IMR-90 (cell line): ENCODE data around the gene MYCBPAP. TPM values are rescaled to one million over a fixed set of nuclear protein-coding genes. Genes with fewer than 3 reads are reported as not detected.

Source experiments
- ATAC-seq: fragments of 200-7000 bp; cut with Tn5 transposase; 2 replicates; pipeline ENCODE4 v1.9.1; 2020; ENCODE audit warnings: low read depth, mild to moderate bottlenecking, moderate library complexity
- BruUV-seq: library from RNA; stranded (reverse); fragments of 400-500 nt; replicated peaks from 2 replicates; lab custom pipeline; 2021; lab: Mats Ljungman, UMichigan
- CTCF ChIA-PET: fragments of 300-600 bp; formaldehyde crosslinking; extraction: SDS; loops from one replicate; lab custom pipeline; 2021; ENCODE audit warnings: antibody characterized with exemption; lab: Yijun Ruan, JAX
- POLR2A ChIA-PET: fragments of 300-600 bp; sonication (Branson Sonifier 250); formaldehyde crosslinking; loops from one replicate; lab custom pipeline; 2022; ENCODE audit warnings: antibody characterized with exemption; ENCODE audit not compliant: unreplicated experiment; lab: Charles Lee
- DNase-seq: peaks from one replicate; pipeline ENCODE4 v3.0.0; 2013
- H2AFZ ChIP-seq: replicated peaks from 2 replicates; pipeline ENCODE3; 2013; ENCODE audit warnings: low read length, mild to moderate bottlenecking; ENCODE audit not compliant: poor library complexity
- H2AK5ac ChIP-seq: 2 replicates; pipeline ENCODE4 v1.6.1; 2013; ENCODE audit warnings: low read depth, low read length, inconsistent platforms
- H2AK9ac ChIP-seq: replicated peaks from 2 replicates; pipeline ENCODE3; 2013; ENCODE audit warnings: mild to moderate bottlenecking, low read depth, low read length, moderate library complexity; ENCODE audit not compliant: poor library complexity
- H2BK120ac ChIP-seq: 2 replicates; pipeline ENCODE4 v1.6.1; 2013; ENCODE audit warnings: low read depth, low read length, inconsistent platforms
- H2BK15ac ChIP-seq: 3 replicates; pipeline ENCODE4 v1.6.1; 2013; ENCODE audit warnings: low read depth, low read length, inconsistent platforms
- H2BK20ac ChIP-seq: 2 replicates; pipeline ENCODE4 v1.6.1; 2013; ENCODE audit warnings: low read depth, mild to moderate bottlenecking, inconsistent platforms, low read length, moderate library complexity
- H2BK5ac ChIP-seq: 2 replicates; pipeline ENCODE4 v1.6.1; 2013; ENCODE audit warnings: mild to moderate bottlenecking, low read depth, low read length, inconsistent platforms; ENCODE audit not compliant: poor library complexity, severe bottlenecking
- H3K14ac ChIP-seq: replicated peaks from 2 replicates; pipeline ENCODE4 v1.6.1; 2013; ENCODE audit warnings: low read depth, low read length, inconsistent platforms
- H3K18ac ChIP-seq: 2 replicates; pipeline ENCODE4 v1.6.1; 2013; ENCODE audit warnings: low read depth, low read length, control low read depth
- H3K23ac ChIP-seq: 2 replicates; pipeline ENCODE4 v1.6.1; 2013; ENCODE audit warnings: low read depth, low read length, inconsistent platforms
- H3K27ac ChIP-seq: 2 replicates; pipeline ENCODE4 v1.5.1; 2013; ENCODE audit warnings: mild to moderate bottlenecking, control low read depth, low read length; ENCODE audit not compliant: insufficient read depth
- H3K27me3 ChIP-seq: 2 replicates; pipeline ENCODE4 v1.6.1; 2013; ENCODE audit warnings: low read length; ENCODE audit not compliant: control insufficient read depth, insufficient read depth
- H3K36me3 ChIP-seq: 2 replicates; pipeline ENCODE4 v1.6.1; 2013; ENCODE audit warnings: low read length, mixed read lengths; ENCODE audit not compliant: control insufficient read depth, insufficient read depth
- H3K4ac ChIP-seq: 2 replicates; pipeline ENCODE4 v1.6.1; 2013; ENCODE audit warnings: low read depth, low read length, inconsistent platforms
- H3K4me1 ChIP-seq: 2 replicates; pipeline ENCODE4 v1.6.1; 2013; ENCODE audit warnings: low read length, mixed read lengths; ENCODE audit not compliant: control insufficient read depth, insufficient read depth
- H3K4me2 ChIP-seq: 2 replicates; pipeline ENCODE4 v1.6.1; 2013; ENCODE audit warnings: low read depth, mild to moderate bottlenecking, control low read depth, low read length, moderate library complexity
- H3K4me3 ChIP-seq: 2 replicates; pipeline ENCODE4 v1.5.1; 2013; ENCODE audit warnings: low read depth, mild to moderate bottlenecking, control low read depth, low read length, moderate library complexity; ENCODE audit not compliant: insufficient read depth
- H3K56ac ChIP-seq: 2 replicates; pipeline ENCODE4 v1.6.1; 2013; ENCODE audit warnings: low read length, inconsistent platforms; ENCODE audit not compliant: insufficient read depth; ENCODE audit errors: extremely low read depth
- H3K79me1 ChIP-seq, 2 experiments: 2 replicates each; pipeline ENCODE4 v1.6.1; 2013; ENCODE audit warnings: low read length in 2 of 2, inconsistent platforms in 1 of 2, low read depth in 1 of 2
- H3K9ac ChIP-seq: 2 replicates; pipeline ENCODE4 v1.6.1; 2013; ENCODE audit warnings: low read depth, low read length, control low read depth
- H3K9me1 ChIP-seq: 2 replicates; pipeline ENCODE4 v1.6.1; 2013; ENCODE audit warnings: low read length, inconsistent platforms; ENCODE audit not compliant: insufficient read depth
- H3K9me3 ChIP-seq: 2 replicates; pipeline ENCODE4 v1.6.1; 2013; ENCODE audit warnings: low read length; ENCODE audit not compliant: control insufficient read depth, insufficient read depth
- H4K20me1 ChIP-seq: 2 replicates; pipeline ENCODE4 v1.6.1; 2013; ENCODE audit warnings: low read length, inconsistent platforms; ENCODE audit not compliant: insufficient read depth
- H4K5ac ChIP-seq: 2 replicates; pipeline ENCODE4 v1.6.1; 2013; ENCODE audit warnings: mild to moderate bottlenecking, low read depth, low read length, control low read depth
- H4K8ac ChIP-seq, 2 experiments: 2 replicates each; pipeline ENCODE4 v1.6.1; 2013; ENCODE audit warnings: low read depth in 2 of 2, low read length in 2 of 2, control low read depth in 1 of 2, inconsistent platforms in 1 of 2
- H4K91ac ChIP-seq: 2 replicates; pipeline ENCODE4 v1.6.1; 2013; ENCODE audit warnings: low read depth, low read length, inconsistent platforms; ENCODE audit not compliant: insufficient read depth
- BHLHE40 ChIP-seq: fragments of 150-350 bp; IDR thresholded peaks from 2 replicates; pipeline ENCODE4 v1.6.1; 2016; ENCODE audit warnings: mild to moderate bottlenecking, low read depth, low read length
- POLR2A ChIP-seq: IDR thresholded peaks from 2 replicates; pipeline ENCODE4 v1.6.1; 2012; ENCODE audit warnings: mild to moderate bottlenecking, low read depth, low read length
- WGBS, 2 experiments: methylation state at CpG; one replicate each; pipeline versions ENCODE4 v1.1.5 to v1.1.7; 2013; ENCODE audit warnings: missing lambda C conversion rate in 2 of 2; ENCODE audit not compliant: insufficient read length in 1 of 2; ENCODE audit errors: extremely low coverage in 2 of 2; 5-methylcytosine and 5-hydroxymethylcytosine counted together
- dilution Hi-C: fragments of 300-500 bp; cut with HindIII; formaldehyde crosslinking; loops from one replicate; pipeline ENCODE4 v1.14.3; 2018; ENCODE audit warnings: low sequenced_read_pairs; ENCODE audit not compliant: unreplicated experiment
- in situ Hi-C: fragments of 300-500 bp; cut with MboI; formaldehyde crosslinking; loops from 3 replicates; pipeline ENCODE4 v1.14.3; 2019; ENCODE audit warnings: low sequenced_read_pairs, inconsistent platforms, mixed read lengths
- intact Hi-C: fragments of 100-400 bp; cut with micrococcal nuclease; formaldehyde crosslinking; loops from 2 replicates; pipeline ENCODE4 v1.10.0; 2022
- polyA plus RNA-seq, 3 experiments: library from polyadenylated mRNA; depleted of rRNA; stranded (reverse); fragments of >200 nt; gene quantifications; 2 replicates each; pipeline ENCODE4 v1.2.3, GENCODE V29; 2012; ENCODE audit warnings: low replicate concordance in 1 of 3
- total RNA-seq: library from RNA; depleted of rRNA; stranded (reverse); fragments of >200 nt; gene quantifications from 2 replicates; pipeline ENCODE4 v1.2.3, GENCODE V29; 2012
- TF ChIP-seq, protein P1 (sequence below): fragments of 150-350 bp; IDR thresholded peaks from 2 replicates; pipeline ENCODE4 v1.6.1; 2017; ENCODE audit warnings: mild to moderate bottlenecking, antibody characterized with exemption, low read length, low read depth

The MYCBPAP gene
- total and polyA plus RNA-seq, 2 of the 4 experiments (the other 2 are of a cell fraction): 0.17 to 0.18 TPM

DNA sequence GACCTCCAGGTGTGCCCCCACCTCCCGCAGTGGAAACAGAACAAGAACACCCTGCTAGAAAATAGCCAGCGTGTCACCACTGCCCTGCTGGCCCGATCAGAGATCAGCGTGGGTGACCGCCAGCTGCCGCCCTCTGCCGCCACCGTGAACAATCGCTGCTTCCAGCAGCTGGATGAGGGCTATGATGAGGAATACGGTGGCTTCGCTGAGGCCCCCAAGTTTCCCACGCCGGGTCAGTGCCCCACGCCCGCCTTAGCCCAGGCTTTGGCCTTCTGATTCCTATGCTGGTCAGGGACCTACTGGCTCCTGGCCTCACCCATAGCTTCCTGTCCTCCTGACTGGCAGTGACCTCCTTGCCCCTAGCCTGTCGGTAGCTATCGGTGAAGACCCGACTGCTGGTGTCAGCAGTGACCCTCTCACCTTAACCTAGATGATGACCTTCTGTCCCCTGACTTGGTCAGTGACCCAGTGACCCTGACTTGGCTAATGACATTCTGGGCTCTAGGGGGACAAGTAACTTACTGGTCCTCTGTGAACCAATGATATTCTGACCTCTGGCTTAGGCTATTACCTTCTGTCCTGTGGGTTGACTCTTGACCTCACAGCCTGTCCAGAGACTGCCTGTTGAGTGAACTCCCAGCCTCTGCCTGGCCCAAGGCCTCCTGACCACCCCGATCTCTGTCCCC lies 41.2 kb downstream of the MYCBPAP start:
- peak overlapping the region; percentile 78 for H2AK9ac ChIP-seq
- DNase-seq (no peak), ATAC-seq (no peak)
- no peaks in the 10 kb centered on the region for H3K27me3 ChIP-seq
- no peak overlapping the region for H2BK120ac ChIP-seq
- H3K36me3 ChIP-seq: peaks cover 15% of the 10 kb centered on the region; the same call in 1 of the 2 replicates
- peaks cover 6% of the 10 kb centered on the region for H3K4me1 ChIP-seq
- H2AK5ac ChIP-seq: no peak overlapping the region
- intact Hi-C loops (loop anchor here (10.0 kb wide), 1 partner anchor 405 kb away; no protein-coding TSS in a partner anchor), dilution Hi-C loops (no loop called here), in situ Hi-C loops (loop anchor here (5.0 to 10.0 kb wide), 4 partner anchors 78 to 405 kb away; no protein-coding TSS in a partner anchor)
- no peak overlapping the region for H3K4me3 ChIP-seq
- no peak overlapping the region for H3K4me2 ChIP-seq
- ChIA-PET CTCF (interaction anchor here (1.2 to 2.4 kb wide), 3 partner anchors 77 to 146 kb away, joined by 8 to 28 read pairs (median 8); no protein-coding TSS in a partner anchor), POLR2A (no interaction called here)
- H2AFZ ChIP-seq: peak overlapping the region; percentile 11
- no TSS peak for BruUV-seq
- no peak overlapping the region for H2BK20ac ChIP-seq
- H3K9me1 ChIP-seq: peaks cover 5% of the 10 kb centered on the region
- TF ChIP-seq, protein P1, sequence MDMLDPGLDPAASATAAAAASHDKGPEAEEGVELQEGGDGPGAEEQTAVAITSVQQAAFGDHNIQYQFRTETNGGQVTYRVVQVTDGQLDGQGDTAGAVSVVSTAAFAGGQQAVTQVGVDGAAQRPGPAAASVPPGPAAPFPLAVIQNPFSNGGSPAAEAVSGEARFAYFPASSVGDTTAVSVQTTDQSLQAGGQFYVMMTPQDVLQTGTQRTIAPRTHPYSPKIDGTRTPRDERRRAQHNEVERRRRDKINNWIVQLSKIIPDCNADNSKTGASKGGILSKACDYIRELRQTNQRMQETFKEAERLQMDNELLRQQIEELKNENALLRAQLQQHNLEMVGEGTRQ: no peak
- TF ChIP-seq POLR2A (no peak), BHLHE40 (no peak)
- no peak overlapping the region for H3K23ac ChIP-seq
- H3K18ac ChIP-seq: no peak overlapping the region
- H4K91ac ChIP-seq: no peak overlapping the region
- H3K4ac ChIP-seq: no peak overlapping the region
- H3K27ac ChIP-seq: no peak overlapping the region
- 0 out of 2 replicates have a peak, but pooled peaks cover 8% of the 10 kb centered on the region for H4K20me1 ChIP-seq
- no peak overlapping the region for H4K5ac ChIP-seq
- H3K56ac ChIP-seq: no peak overlapping the region
- no peak overlapping the region for H2BK15ac ChIP-seq
- no peak overlapping the region for H3K9ac ChIP-seq
- H3K79me1 ChIP-seq: peaks cover 0 to 11% of the 10 kb centered on the region in 2 experiments; a peak in 2 of 4 replicates
- 79% methylated on average over 5 of the region's 19 CpGs; no CpG with 5 or more reads in 1 of the 2 experiments for WGBS, 2 experiments
- no peak overlapping the region for H4K8ac ChIP-seq
- no peak overlapping the region for H3K14ac ChIP-seq
- H3K9me3 ChIP-seq: no peaks in the 10 kb centered on the region
- H2BK5ac ChIP-seq: no peak overlapping the region
